Osteoblast (primary cell): Measurements from ENCODE around the gene TRAF3IP3. TPM values are rescaled to one million over a fixed set of nuclear protein-coding genes. Genes with fewer than 3 reads are reported as not detected.

Experiments used
- DNase-seq: peaks from one replicate; pipeline ENCODE4 v3.0.0; 2011; ENCODE audit warnings: low spot score, mixed read lengths; ENCODE audit not compliant: insufficient read length; ENCODE audit errors: missing footprints
- H2AFZ ChIP-seq: 2 replicates; pipeline ENCODE4 v1.6.0; 2011; ENCODE audit warnings: mild to moderate bottlenecking, low read length
- H3K27ac ChIP-seq: 2 replicates; pipeline ENCODE4 v1.5.1; 2011; ENCODE audit warnings: mild to moderate bottlenecking, low read depth, low read length, moderate library complexity
- H3K27me3 ChIP-seq: 2 replicates; pipeline ENCODE4 v1.6.0; 2012; ENCODE audit warnings: mild to moderate bottlenecking, control low read depth, inconsistent platforms, low read length, moderate library complexity; ENCODE audit not compliant: insufficient read depth
- H3K36me3 ChIP-seq: 2 replicates; pipeline ENCODE4 v1.5.1; 2011; ENCODE audit warnings: mild to moderate bottlenecking, low read length, control low read depth, moderate library complexity; ENCODE audit not compliant: insufficient read depth
- H3K4me1 ChIP-seq: 2 replicates; pipeline ENCODE4 v1.5.1; 2011; ENCODE audit warnings: mild to moderate bottlenecking, low read length, control low read depth, moderate library complexity; ENCODE audit not compliant: insufficient read depth
- H3K4me2 ChIP-seq: 2 replicates; pipeline ENCODE4 v1.6.0; 2011; ENCODE audit warnings: mild to moderate bottlenecking, low read length; ENCODE audit not compliant: insufficient read depth
- H3K4me3 ChIP-seq: fragments of 200-600 bp; sonication (generic); 3 replicates; pipeline ENCODE4 v1.5.1; 2012; ENCODE audit warnings: mild to moderate bottlenecking, low read length, inconsistent platforms; ENCODE audit not compliant: insufficient read depth
- H3K79me2 ChIP-seq: 2 replicates; pipeline ENCODE4 v1.6.0; 2012; ENCODE audit warnings: mild to moderate bottlenecking, low read length, control low read depth, inconsistent platforms; ENCODE audit not compliant: insufficient read depth
- H3K9me3 ChIP-seq: 2 replicates; pipeline ENCODE4 v1.5.1; 2011; ENCODE audit warnings: low read depth, low read length, control low read depth
- H4K20me1 ChIP-seq: 2 replicates; pipeline ENCODE4 v1.6.0; 2012; ENCODE audit warnings: mild to moderate bottlenecking, low read length, control low read depth; ENCODE audit not compliant: insufficient read depth
- total RNA-seq: library from RNA; depleted of rRNA; stranded (reverse); fragments of >200 nt; gene quantifications from 2 replicates; pipeline ENCODE4 v1.2.3, GENCODE V29; 2012
- TF ChIP-seq, protein P1 (sequence below): IDR thresholded peaks from 2 replicates; pipeline ENCODE4 v1.5.1; 2011; ENCODE audit warnings: mild to moderate bottlenecking, low read depth, low read length, moderate library complexity; ENCODE audit errors: extremely low read depth

The TRAF3IP3 gene
- total RNA-seq, 1 donor, result not detected

GRCh38 chr1:209710093-209710492 is 45.8 kb upstream of the TRAF3IP3 start:
- Histone ChIP-seq H3K27me3 (no peaks in the 10 kb centered on the region), H3K36me3 (no peaks in the 10 kb centered on the region), H3K79me2 (no peaks in the 10 kb centered on the region), H3K4me1 (no peaks in the 10 kb centered on the region), H3K4me2 (no peak overlapping the region), H3K4me3 (no peak overlapping the region), H3K27ac (no peak overlapping the region), H4K20me1 (no peaks in the 10 kb centered on the region), H2AFZ (no peak overlapping the region), H3K9me3 (no peaks in the 10 kb centered on the region)
- DNase-seq, result no peak
- TF ChIP-seq, protein P1, sequence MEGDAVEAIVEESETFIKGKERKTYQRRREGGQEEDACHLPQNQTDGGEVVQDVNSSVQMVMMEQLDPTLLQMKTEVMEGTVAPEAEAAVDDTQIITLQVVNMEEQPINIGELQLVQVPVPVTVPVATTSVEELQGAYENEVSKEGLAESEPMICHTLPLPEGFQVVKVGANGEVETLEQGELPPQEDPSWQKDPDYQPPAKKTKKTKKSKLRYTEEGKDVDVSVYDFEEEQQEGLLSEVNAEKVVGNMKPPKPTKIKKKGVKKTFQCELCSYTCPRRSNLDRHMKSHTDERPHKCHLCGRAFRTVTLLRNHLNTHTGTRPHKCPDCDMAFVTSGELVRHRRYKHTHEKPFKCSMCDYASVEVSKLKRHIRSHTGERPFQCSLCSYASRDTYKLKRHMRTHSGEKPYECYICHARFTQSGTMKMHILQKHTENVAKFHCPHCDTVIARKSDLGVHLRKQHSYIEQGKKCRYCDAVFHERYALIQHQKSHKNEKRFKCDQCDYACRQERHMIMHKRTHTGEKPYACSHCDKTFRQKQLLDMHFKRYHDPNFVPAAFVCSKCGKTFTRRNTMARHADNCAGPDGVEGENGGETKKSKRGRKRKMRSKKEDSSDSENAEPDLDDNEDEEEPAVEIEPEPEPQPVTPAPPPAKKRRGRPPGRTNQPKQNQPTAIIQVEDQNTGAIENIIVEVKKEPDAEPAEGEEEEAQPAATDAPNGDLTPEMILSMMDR, result no peak

- Histone ChIP-seq H3K4me2 (no peak overlapping the region), H3K79me2 (no peaks in the 10 kb centered on the region), H3K4me3 (no peak overlapping the region), H4K20me1 (no peaks in the 10 kb centered on the region), H3K4me1 (no peaks in the 10 kb centered on the region), H2AFZ (no peak overlapping the region), H3K36me3 (no peaks in the 10 kb centered on the region), H3K27ac (no peak overlapping the region), H3K9me3 (no peaks in the 10 kb centered on the region), H3K27me3 (no peaks in the 10 kb centered on the region)
- TF ChIP-seq, protein P1, result no peak
- no peak for DNase-seq
Observed at GRCh38 chr1:209710847-209711246, 45.0 kb upstream of the TRAF3IP3 start.

DNA sequence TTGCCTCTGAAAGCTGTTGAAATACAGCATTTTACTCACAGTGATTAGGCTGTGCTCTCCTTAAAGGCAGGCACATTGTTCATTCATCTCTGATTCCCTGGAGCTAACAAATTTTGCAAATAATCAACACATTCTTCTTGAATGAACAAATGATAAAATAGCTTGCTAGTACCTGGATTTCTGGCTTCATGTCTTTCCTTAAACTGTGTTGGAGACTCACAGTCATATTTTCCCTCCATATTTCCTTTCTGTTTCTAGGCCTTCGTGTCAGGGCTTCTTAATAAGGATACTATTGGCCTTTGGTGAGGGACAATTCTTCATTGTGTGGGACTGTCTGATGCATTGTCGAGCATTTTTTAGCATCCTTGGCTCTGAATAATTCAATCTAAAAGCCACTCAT is 41.5 kb upstream of the TRAF3IP3 start:
- no peaks in the 10 kb centered on the region for H3K4me1 ChIP-seq
- H3K9me3 ChIP-seq, result no peaks in the 10 kb centered on the region
- H4K20me1 ChIP-seq, result no peaks in the 10 kb centered on the region
- DNase-seq, result no peak
- no peak overlapping the region for H3K27ac ChIP-seq
- no peak overlapping the region for H3K4me2 ChIP-seq
- no peaks in the 10 kb centered on the region for H3K36me3 ChIP-seq
- TF ChIP-seq, protein P1, result no peak
- H2AFZ ChIP-seq, result no peak overlapping the region
- H3K79me2 ChIP-seq, result no peaks in the 10 kb centered on the region
- no peak overlapping the region for H3K4me3 ChIP-seq
- H3K27me3 ChIP-seq, result no peaks in the 10 kb centered on the region

- H3K9me3 ChIP-seq, result no peaks in the 10 kb centered on the region
- H3K27me3 ChIP-seq, result no peaks in the 10 kb centered on the region
- H3K36me3 ChIP-seq, result no peaks in the 10 kb centered on the region
- no peak overlapping the region for H3K4me3 ChIP-seq
- TF ChIP-seq, protein P1, result no peak
- no peak overlapping the region for H2AFZ ChIP-seq
- DNase-seq, result no peak
- H4K20me1 ChIP-seq, result no peaks in the 10 kb centered on the region
- no peak overlapping the region for H3K27ac ChIP-seq
- H3K79me2 ChIP-seq, result no peaks in the 10 kb centered on the region
- H3K4me2 ChIP-seq, result no peak overlapping the region
- H3K4me1 ChIP-seq, result no peaks in the 10 kb centered on the region
Observed at GRCh38 chr1:209715314-209715713, 40.5 kb upstream of the TRAF3IP3 start.
